ENCODE measurements around the gene PACSIN2. TPM values are rescaled to one million over a fixed set of nuclear protein-coding genes. Genes with fewer than 3 reads are reported as not detected.

PACSIN2 gene
- total RNA-seq, 1 donor from 2014 or later: 63.0 TPM

GRCh38 chr22:42883121-42883520, 131.8 kb downstream of the PACSIN2 start:
- DNase-seq (ENCODE audit: low read depth): no peak
- TF ChIP-seq CTCF (conservative IDR thresholded peaks at IDR 0.05; ENCODE audit: low read depth, low read length): no peak
- no peak overlapping the region for H3K4me3 ChIP-seq (ENCODE audit: low read depth, low read length)

- DNase-seq (ENCODE audit: low read depth): no peak
- no peak for TF ChIP-seq CTCF (conservative IDR thresholded peaks at IDR 0.05; ENCODE audit: low read depth, low read length)
- H3K4me3 ChIP-seq (ENCODE audit: low read depth, low read length): no peak overlapping the region
Observed at GRCh38 chr22:42881982-42882656, 132.8 kb downstream of the PACSIN2 start.

- no peak for DNase-seq (ENCODE audit: low read depth)
- no peak for TF ChIP-seq CTCF (conservative IDR thresholded peaks at IDR 0.05; ENCODE audit: low read depth, low read length)
Observed at GRCh38 chr22:42881298-42881697, 133.7 kb downstream of the PACSIN2 start.

GRCh38 chr22:42880815-42881214, 134.1 kb downstream of the PACSIN2 start:
- no peak overlapping the region for H3K4me3 ChIP-seq (ENCODE audit: low read depth, low read length)
- TF ChIP-seq CTCF (conservative IDR thresholded peaks at IDR 0.05; ENCODE audit: low read depth, low read length): no peak
- no peak for DNase-seq (ENCODE audit: low read depth)

More at GRCh38 chr22:42881298-42881697, 133.7 kb downstream of the PACSIN2 start:
- H3K4me3 ChIP-seq (ENCODE audit: low read depth, low read length): no peak overlapping the region

- no peak overlapping the region for H3K4me3 ChIP-seq (ENCODE audit: low read depth, low read length)
- DNase-seq (ENCODE audit: low read depth): no peak
- no peak for TF ChIP-seq CTCF (conservative IDR thresholded peaks at IDR 0.05; ENCODE audit: low read depth, low read length)
Observed at GRCh38 chr22:42879371-42880021, 135.5 kb downstream of the PACSIN2 start.

GRCh38 chr22:42878561-42879305, 136.2 kb downstream of the PACSIN2 start:
- TF ChIP-seq CTCF (conservative IDR thresholded peaks at IDR 0.05; ENCODE audit: low read depth, low read length): no peak
- DNase-seq (ENCODE audit: low read depth): no peak
- H3K4me3 ChIP-seq (ENCODE audit: low read depth, low read length): no peak overlapping the region
